Natural killer cell (primary cell): ENCODE measurements around the gene CDH13. TPM values are rescaled to one million over a fixed set of nuclear protein-coding genes. Genes with fewer than 3 reads are reported as not detected.

Experiments
- ATAC-seq, 3 donors: fragments of 150-1000 bp in 2 of 3; fragments of 200-7000 bp in 1 of 3; cut with Tn5 transposase; 1 replicate in 1 of 3; 2 replicates in 2 of 3; pipeline ENCODE4 v1.10.0; 2021; ENCODE audit warnings: mild to moderate bottlenecking in 2 of 3, moderate library complexity in 2 of 3
- DNase-seq, 2 donors: peaks; one replicate each; pipeline versions ENCODE4 v3.0.0 to v3.0.0-alpha.2; 2013 to 2021; ENCODE audit warnings: mixed read lengths in 1 of 2
- H3K27ac ChIP-seq: one replicate; pipeline ENCODE4 v1.5.1; 2013; ENCODE audit warnings: mild to moderate bottlenecking, low read length
- H3K27me3 ChIP-seq: one replicate; pipeline ENCODE4 v1.6.1; 2013; ENCODE audit warnings: low read length; ENCODE audit not compliant: control insufficient read depth, insufficient read depth
- H3K36me3 ChIP-seq: one replicate; pipeline ENCODE4 v1.6.1; 2013; ENCODE audit warnings: low read length; ENCODE audit not compliant: control insufficient read depth, insufficient read depth
- H3K4me1 ChIP-seq: one replicate; pipeline ENCODE4 v1.6.1; 2013; ENCODE audit warnings: low read length; ENCODE audit not compliant: control insufficient read depth, insufficient read depth
- H3K4me3 ChIP-seq: one replicate; pipeline ENCODE4 v1.5.1; 2013; ENCODE audit warnings: low read length
- H3K9me3 ChIP-seq: one replicate; pipeline ENCODE4 v1.6.1; 2013; ENCODE audit warnings: low read length; ENCODE audit not compliant: control insufficient read depth, insufficient read depth
- H3K27ac Mint-ChIP-seq, 2 donors: one replicate each; pipeline ENCODE4 v1.8.0; 2022; ENCODE audit warnings: mild to moderate bottlenecking in 2 of 2, mixed read lengths in 2 of 2, moderate library complexity in 1 of 2
- H3K27me3 Mint-ChIP-seq, 2 donors: one replicate each; pipeline ENCODE4 v1.8.0; 2022; ENCODE audit warnings: low read depth in 2 of 2, mixed read lengths in 2 of 2
- H3K36me3 Mint-ChIP-seq: one replicate; pipeline ENCODE4 v1.8.0; 2022; ENCODE audit warnings: mixed read lengths
- H3K4me1 Mint-ChIP-seq, 2 donors: one replicate each; pipeline ENCODE4 v1.8.0; 2022; ENCODE audit warnings: mixed read lengths in 2 of 2
- H3K4me3 Mint-ChIP-seq: one replicate; pipeline ENCODE4 v1.8.0; 2022; ENCODE audit warnings: mild to moderate bottlenecking, moderate library complexity, mixed read lengths
- H3K9me3 Mint-ChIP-seq, 2 donors: one replicate each; pipeline ENCODE4 v1.8.0; 2022; ENCODE audit warnings: mixed read lengths in 2 of 2
- CTCF ChIP-seq: fragments of 200-600 bp; IDR thresholded peaks from one replicate; pipeline ENCODE4 v1.8.0; 2022; ENCODE audit warnings: antibody characterized with exemption
- WGBS: methylation state at CpG from one replicate; pipeline ENCODE4 v1.1.7; 2013; ENCODE audit warnings: missing lambda C conversion rate; ENCODE audit not compliant: insufficient coverage; 5-methylcytosine and 5-hydroxymethylcytosine counted together
- intact Hi-C: fragments of 100-400 bp; cut with micrococcal nuclease; formaldehyde crosslinking; loops from one replicate; pipeline ENCODE4 v1.14.2; 2022
- total RNA-seq, 4 donors: library from RNA; stranded (reverse); fragments of 120-200 nt in 1 of 4; gene quantifications; one replicate each; pipeline versions ENCODE4 v1.2.3 to v1.2.4, GENCODE V29; 2013 to 2022

CDH13 gene
- total RNA-seq, 3 donors from 2014 or later (not counting 1 experiment from before 2014, with no cell fraction given): not detected

GRCh38 chr16:83356986-83357385 lies 730.2 kb downstream of the CDH13 start:
- Mint-ChIP-seq H3K4me3 (no peak overlapping the region), H3K9me3 (no peaks in the 10 kb centered on the region), H3K4me1 (no peaks in the 10 kb centered on the region), H3K36me3 (no peaks in the 10 kb centered on the region), H3K27me3 (peaks cover 7 to 21% of the 10 kb centered on the region in 2 donors), H3K27ac (no peak overlapping the region)
- intact Hi-C loops: no loop called here
- DNase-seq: no peak
- Histone ChIP-seq H3K9me3 (no peaks in the 10 kb centered on the region), H3K27ac (no peak overlapping the region), H3K27me3 (no peaks in the 10 kb centered on the region), H3K4me3 (no peak overlapping the region), H3K4me1 (no peaks in the 10 kb centered on the region), H3K36me3 (no peaks in the 10 kb centered on the region)
- WGBS: 80% methylated on average over 4 of the region's 4 CpGs
- no peak for ATAC-seq
- TF ChIP-seq CTCF: no peak

GRCh38 chr16:83363521-83363920 lies 736.8 kb downstream of the CDH13 start:
- no peak for TF ChIP-seq CTCF
- no peak for DNase-seq
- Histone ChIP-seq H3K9me3 (no peaks in the 10 kb centered on the region), H3K27me3 (no peaks in the 10 kb centered on the region), H3K4me1 (no peaks in the 10 kb centered on the region), H3K27ac (no peak overlapping the region), H3K36me3 (no peaks in the 10 kb centered on the region), H3K4me3 (no peak overlapping the region)
- whole genome bisulfite sequencing: 78% methylated on average over 4 of the region's 4 CpGs
- Mint-ChIP-seq H3K27me3 (peaks cover 21 to 32% of the 10 kb centered on the region in 2 donors), H3K27ac (no peak overlapping the region), H3K4me3 (no peak overlapping the region), H3K4me1 (no peaks in the 10 kb centered on the region), H3K36me3 (no peaks in the 10 kb centered on the region), H3K9me3 (no peaks in the 10 kb centered on the region)
- intact Hi-C loops: no loop called here
- no peak for ATAC-seq

- ATAC-seq (no peak), DNase-seq (no peak)
- H3K27me3 ChIP-seq: no peaks in the 10 kb centered on the region
- no peak overlapping the region for H3K4me3 ChIP-seq
- no peak overlapping the region for H3K4me3 Mint-ChIP-seq
- no peaks in the 10 kb centered on the region for H3K9me3 Mint-ChIP-seq
- H3K9me3 ChIP-seq: no peaks in the 10 kb centered on the region
- TF ChIP-seq CTCF: no peak
- H3K4me1 ChIP-seq: no peaks in the 10 kb centered on the region
- peaks cover 20 to 32% of the 10 kb centered on the region in 2 donors for H3K27me3 Mint-ChIP-seq
- no peaks in the 10 kb centered on the region for H3K4me1 Mint-ChIP-seq
- WGBS: 38% methylated on average over 3 of the region's 3 CpGs
- no peak overlapping the region for H3K27ac Mint-ChIP-seq
- intact Hi-C loops: no loop called here
- H3K36me3 ChIP-seq: no peaks in the 10 kb centered on the region
- no peak overlapping the region for H3K27ac ChIP-seq
- H3K36me3 Mint-ChIP-seq: no peaks in the 10 kb centered on the region
These were observed 738.4 kb downstream of the CDH13 start for GRCh38 chr16:83365166-83365565.

- no peak overlapping the region for H3K27ac ChIP-seq
- no peaks in the 10 kb centered on the region for H3K36me3 ChIP-seq
- Mint-ChIP-seq H3K4me1 (no peaks in the 10 kb centered on the region), H3K4me3 (no peak overlapping the region), H3K36me3 (no peaks in the 10 kb centered on the region), H3K9me3 (no peaks in the 10 kb centered on the region), H3K27ac (no peak overlapping the region), H3K27me3 (peaks cover 20 to 28% of the 10 kb centered on the region in 2 donors)
- 91% methylated on average over 12 of the region's 12 CpGs for WGBS
- no peak for TF ChIP-seq CTCF
- intact Hi-C loops: no loop called here
- no peaks in the 10 kb centered on the region for H3K4me1 ChIP-seq
- H3K9me3 ChIP-seq: no peaks in the 10 kb centered on the region
- no peaks in the 10 kb centered on the region for H3K27me3 ChIP-seq
- DNase-seq: no peak
- ATAC-seq: no peak
- no peak overlapping the region for H3K4me3 ChIP-seq
These were observed 739.5 kb downstream of the CDH13 start for GRCh38 chr16:83366228-83366627.
